ENCODE results near the gene DDX25. TPM values are rescaled to one million over a fixed set of nuclear protein-coding genes. Genes with fewer than 3 reads are reported as not detected.

DDX25 gene
- total and polyA plus RNA-seq, 2 of the 4 experiments (the other 2 are of a cell fraction), result under 0.01 TPM; not detected in 1

- no peaks in the 10 kb centered on the region for H3K4me1 ChIP-seq (ENCODE audit: control insufficient read depth, insufficient read depth, low read length)
- no peaks in the 10 kb centered on the region for H3K36me3 ChIP-seq (ENCODE audit: control insufficient read depth, insufficient read depth, low read length)
- H3K4me2 ChIP-seq (ENCODE audit: low read depth, low read length), result no peak overlapping the region
- H3K27me3 ChIP-seq (ENCODE audit: control insufficient read depth, insufficient read depth, low read length), result peaks cover 41% of the 10 kb centered on the region
- no peak overlapping the region for H3K9ac ChIP-seq (ENCODE audit: low read depth, low read length)
- no peak overlapping the region for H3K4me3 ChIP-seq (ENCODE audit: insufficient read depth, low read depth, low read length)
- dilution Hi-C loops (cut with HindIII; ENCODE audit: low sequenced_read_pairs, unreplicated experiment) (loop anchor here (25.0 kb wide), 1 partner anchor 289 kb away; the partner anchor contains the start of genes FAM118B and RPUSD4), intact Hi-C loops (cut with micrococcal nuclease) (loop anchor here (1.0 to 2.0 kb wide), 2 partner anchors 140 to 271 kb away; partner anchors contain the start of gene CDON), in situ Hi-C loops (cut with MboI; ENCODE audit: low sequenced_read_pairs) (no loop called here)
- ChIA-PET POLR2A (ENCODE audit: unreplicated experiment) (no interaction called here), CTCF (interaction anchor here (0.7 to 1.8 kb wide), 4 partner anchors 12 to 281 kb away, joined by 3 to 6 read pairs (median 4); no protein-coding TSS in a partner anchor)
- no peak overlapping the region for H4K8ac ChIP-seq (ENCODE audit: low read depth in 2 of 2, low read length in 2 of 2)
- no CpG with 5 or more reads among the region's 8 CpGs for WGBS, 2 experiments (ENCODE audit: extremely low coverage in 2 of 2, insufficient read length in 1 of 2)
- TF ChIP-seq MAZ (IDR thresholded peaks at IDR 0.05; ENCODE audit: borderline replicate concordance, low read depth, low read length) (no peak), RAD21 (IDR thresholded peaks at IDR 0.05; ENCODE audit: low read length) (peak; percentile 93), MXI1 (IDR thresholded peaks at IDR 0.05; ENCODE audit: borderline replicate concordance, low read depth, low read length) (no peak), RFX5 (IDR thresholded peaks at IDR 0.05; ENCODE audit: low read depth, low read length) (no peak), CHD1 (IDR thresholded peaks at IDR 0.05; ENCODE audit: low read depth, low read length) (no peak), SMC3 (IDR thresholded peaks at IDR 0.05; ENCODE audit: low read depth, low read length) (peak; percentile 91), ELK1 (IDR thresholded peaks at IDR 0.05; ENCODE audit: borderline replicate concordance, low read depth, low read length) (no peak), CEBPB (IDR thresholded peaks at IDR 0.05; ENCODE audit: low read depth, low read length) (no peak), FOS (IDR thresholded peaks at IDR 0.05; ENCODE audit: low read depth, low read length) (no peak), MAFK (IDR thresholded peaks at IDR 0.05; ENCODE audit: low read depth, low read length) (no peak), RCOR1 (IDR thresholded peaks at IDR 0.05; ENCODE audit: insufficient replicate concordance, low read length) (no peak), NFE2L2 (IDR thresholded peaks at IDR 0.05; ENCODE audit: low read depth, low read length) (no peak), POLR2A (IDR thresholded peaks at IDR 0.05; ENCODE audit: low read depth, low read length) (no peak), CTCF (conservative IDR thresholded peaks at IDR 0.05; ENCODE audit: low read depth, low read length) (peak; percentile 83), USF2 (IDR thresholded peaks at IDR 0.05; ENCODE audit: low read depth, low read length) (no peak), BHLHE40 (IDR thresholded peaks at IDR 0.05; ENCODE audit: low read depth, low read length) (no peak)
- no peak overlapping the region for H4K91ac ChIP-seq (ENCODE audit: insufficient read depth, low read depth, low read length)
- no peak overlapping the region for H2BK15ac ChIP-seq (ENCODE audit: low read depth, low read length)
- BruUV-seq (replicated peaks), result no TSS peak
- H3K79me1 ChIP-seq (ENCODE audit: low read depth in 1 of 2, low read length in 2 of 2), result no peaks in the 10 kb centered on the region
- no peak overlapping the region for H2AK9ac ChIP-seq (replicated peaks; ENCODE audit: low read depth, low read length, poor library complexity)
- no peak overlapping the region for H2BK5ac ChIP-seq (ENCODE audit: low read depth, low read length, poor library complexity, severe bottlenecking)
- no peak overlapping the region for H3K4ac ChIP-seq (ENCODE audit: low read depth, low read length)
- H2BK120ac ChIP-seq (ENCODE audit: low read depth, low read length), result no peak overlapping the region
- DNase-seq, result peak; percentile 68
- no peak overlapping the region for H2BK20ac ChIP-seq (ENCODE audit: low read depth, low read length)
- no peaks in the 10 kb centered on the region for H3K9me1 ChIP-seq (ENCODE audit: insufficient read depth, low read length)
- ATAC-seq (ENCODE audit: low read depth), result peak; percentile 77
- H2AFZ ChIP-seq (replicated peaks; ENCODE audit: low read length, poor library complexity), result no peak overlapping the region
- H3K9me3 ChIP-seq (ENCODE audit: control insufficient read depth, insufficient read depth, low read length), result no peaks in the 10 kb centered on the region
- H3K56ac ChIP-seq (ENCODE audit: extremely low read depth, insufficient read depth, low read length), result no peak overlapping the region
- no peak overlapping the region for H3K14ac ChIP-seq (replicated peaks; ENCODE audit: low read depth, low read length)
- H3K23ac ChIP-seq (ENCODE audit: low read depth, low read length), result no peak overlapping the region
- no peak overlapping the region for H3K18ac ChIP-seq (ENCODE audit: low read depth, low read length)
- H2AK5ac ChIP-seq (ENCODE audit: low read depth, low read length), result no peak overlapping the region
- no peak overlapping the region for H3K27ac ChIP-seq (ENCODE audit: insufficient read depth, low read length)
- H4K20me1 ChIP-seq (ENCODE audit: insufficient read depth, low read length), result no peaks in the 10 kb centered on the region
- H4K5ac ChIP-seq (ENCODE audit: low read depth, low read length), result no peak overlapping the region
Observed at GRCh38 chr11:125923012-125923579, 18.8 kb downstream of the DDX25 start.

Data from IMR-90 (cell line).